ENCODE measurements around the gene C3orf70.

GRCh38 chr3:185145511-185145910 lies 7.3 kb downstream of the C3orf70 start:
- no peak for TF ChIP-seq POLR2A (IDR thresholded peaks at IDR 0.05)
- TF ChIP-seq, protein P1, sequence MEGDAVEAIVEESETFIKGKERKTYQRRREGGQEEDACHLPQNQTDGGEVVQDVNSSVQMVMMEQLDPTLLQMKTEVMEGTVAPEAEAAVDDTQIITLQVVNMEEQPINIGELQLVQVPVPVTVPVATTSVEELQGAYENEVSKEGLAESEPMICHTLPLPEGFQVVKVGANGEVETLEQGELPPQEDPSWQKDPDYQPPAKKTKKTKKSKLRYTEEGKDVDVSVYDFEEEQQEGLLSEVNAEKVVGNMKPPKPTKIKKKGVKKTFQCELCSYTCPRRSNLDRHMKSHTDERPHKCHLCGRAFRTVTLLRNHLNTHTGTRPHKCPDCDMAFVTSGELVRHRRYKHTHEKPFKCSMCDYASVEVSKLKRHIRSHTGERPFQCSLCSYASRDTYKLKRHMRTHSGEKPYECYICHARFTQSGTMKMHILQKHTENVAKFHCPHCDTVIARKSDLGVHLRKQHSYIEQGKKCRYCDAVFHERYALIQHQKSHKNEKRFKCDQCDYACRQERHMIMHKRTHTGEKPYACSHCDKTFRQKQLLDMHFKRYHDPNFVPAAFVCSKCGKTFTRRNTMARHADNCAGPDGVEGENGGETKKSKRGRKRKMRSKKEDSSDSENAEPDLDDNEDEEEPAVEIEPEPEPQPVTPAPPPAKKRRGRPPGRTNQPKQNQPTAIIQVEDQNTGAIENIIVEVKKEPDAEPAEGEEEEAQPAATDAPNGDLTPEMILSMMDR (IDR thresholded peaks at IDR 0.05) = no peak
- no peak for TF ChIP-seq EP300 (IDR thresholded peaks at IDR 0.05)

Measured in tibial nerve (tissue), 4 donors.